Measurements from ENCODE around the gene EPHA4.
A peak's percentile ranks its signal among the peaks of the same experiment; 100 is the strongest.

Gene EPHA4

GRCh38 chr2:221486106-221486505 lies 86.0 kb downstream of the EPHA4 start:
- in situ Hi-C loops (cut with HindIII; ENCODE audit: low pct_unique_long_range_greater_than_20kb, low sequenced_read_pairs), result no loop called here
- DNase-seq (ENCODE audit: low read depth in 1 of 2, low spot score in 1 of 2), result no peak

GRCh38 chr2:221485503-221485870 lies 86.6 kb downstream of the EPHA4 start:
- no peak for TF ChIP-seq JUND (IDR thresholded peaks at IDR 0.05; ENCODE audit: low read depth)
- in situ Hi-C loops (cut with HindIII; ENCODE audit: low pct_unique_long_range_greater_than_20kb, low sequenced_read_pairs), result no loop called here
- DNase-seq (ENCODE audit: low read depth in 1 of 2, low spot score in 1 of 2), result no peak

More at GRCh38 chr2:221486106-221486505, 86.0 kb downstream of the EPHA4 start:
- TF ChIP-seq JUND (IDR thresholded peaks at IDR 0.05; ENCODE audit: low read depth), result no peak

GRCh38 chr2:221484761-221485502 lies 87.2 kb downstream of the EPHA4 start:
- in situ Hi-C loops (cut with HindIII; ENCODE audit: low pct_unique_long_range_greater_than_20kb, low sequenced_read_pairs), result no loop called here
- TF ChIP-seq JUND (IDR thresholded peaks at IDR 0.05; ENCODE audit: low read depth), result no peak
- no peak for DNase-seq (ENCODE audit: low read depth in 1 of 2, low spot score in 1 of 2)

- in situ Hi-C loops (cut with HindIII; ENCODE audit: low pct_unique_long_range_greater_than_20kb, low sequenced_read_pairs), result no loop called here
- no peak for DNase-seq (ENCODE audit: low read depth in 1 of 2, low spot score in 1 of 2)
- no peak for TF ChIP-seq JUND (IDR thresholded peaks at IDR 0.05; ENCODE audit: low read depth)
These were observed 89.2 kb downstream of the EPHA4 start for GRCh38 chr2:221482666-221483455.

- no peak for TF ChIP-seq JUND (IDR thresholded peaks at IDR 0.05; ENCODE audit: low read depth)
- in situ Hi-C loops (cut with HindIII; ENCODE audit: low pct_unique_long_range_greater_than_20kb, low sequenced_read_pairs), result no loop called here
- DNase-seq (ENCODE audit: low read depth in 1 of 2, low spot score in 1 of 2), result no peak
These were observed 91.3 kb downstream of the EPHA4 start for GRCh38 chr2:221480821-221481220.

GRCh38 chr2:221480163-221480562 lies 91.9 kb downstream of the EPHA4 start:
- no peak for TF ChIP-seq JUND (IDR thresholded peaks at IDR 0.05; ENCODE audit: low read depth)
- in situ Hi-C loops (cut with HindIII; ENCODE audit: low pct_unique_long_range_greater_than_20kb, low sequenced_read_pairs), result no loop called here
- DNase-seq (ENCODE audit: low read depth in 1 of 2, low spot score in 1 of 2), result no peak

- DNase-seq (ENCODE audit: low read depth in 1 of 2, low spot score in 1 of 2), result no peak
- no peak for TF ChIP-seq JUND (IDR thresholded peaks at IDR 0.05; ENCODE audit: low read depth)
- in situ Hi-C loops (cut with HindIII; ENCODE audit: low pct_unique_long_range_greater_than_20kb, low sequenced_read_pairs), result no loop called here
These were observed 93.6 kb downstream of the EPHA4 start for GRCh38 chr2:221478485-221478863.

- in situ Hi-C loops (cut with HindIII; ENCODE audit: low pct_unique_long_range_greater_than_20kb, low sequenced_read_pairs), result no loop called here
These were observed 94.2 kb downstream of the EPHA4 start for GRCh38 chr2:221477714-221478484.

GRCh38 chr2:221476195-221476594 lies 95.9 kb downstream of the EPHA4 start:
- in situ Hi-C loops (cut with HindIII; ENCODE audit: low pct_unique_long_range_greater_than_20kb, low sequenced_read_pairs), result no loop called here
- DNase-seq (ENCODE audit: low read depth in 1 of 2, low spot score in 1 of 2), result no peak
- no peak for TF ChIP-seq JUND (IDR thresholded peaks at IDR 0.05; ENCODE audit: low read depth)

More at GRCh38 chr2:221477714-221478484, 94.2 kb downstream of the EPHA4 start:
- TF ChIP-seq JUND (IDR thresholded peaks at IDR 0.05; ENCODE audit: low read depth), result no peak
- no peak for DNase-seq (ENCODE audit: low read depth in 1 of 2, low spot score in 1 of 2)

GRCh38 chr2:221473451-221473850 lies 98.7 kb downstream of the EPHA4 start:
- TF ChIP-seq JUND (IDR thresholded peaks at IDR 0.05; ENCODE audit: low read depth), result no peak
- DNase-seq (ENCODE audit: low read depth in 1 of 2, low spot score in 1 of 2), result no peak
- in situ Hi-C loops (cut with HindIII; ENCODE audit: low pct_unique_long_range_greater_than_20kb, low sequenced_read_pairs), result no loop called here

GRCh38 chr2:221468317-221468716 lies 103.8 kb downstream of the EPHA4 start:
- in situ Hi-C loops (cut with HindIII; ENCODE audit: low pct_unique_long_range_greater_than_20kb, low sequenced_read_pairs), result no loop called here
- no peak for DNase-seq (ENCODE audit: low read depth in 1 of 2, low spot score in 1 of 2)
- no peak for TF ChIP-seq JUND (IDR thresholded peaks at IDR 0.05; ENCODE audit: low read depth)

GRCh38 chr2:221467610-221468009 lies 104.5 kb downstream of the EPHA4 start:
- in situ Hi-C loops (cut with HindIII; ENCODE audit: low pct_unique_long_range_greater_than_20kb, low sequenced_read_pairs), result no loop called here
- TF ChIP-seq JUND (IDR thresholded peaks at IDR 0.05; ENCODE audit: low read depth), result no peak
- peak in 1 of 2 experiments; percentile 2 for DNase-seq (ENCODE audit: low read depth in 1 of 2, low spot score in 1 of 2)

GRCh38 chr2:221466744-221467143 lies 105.4 kb downstream of the EPHA4 start:
- no peak for TF ChIP-seq JUND (IDR thresholded peaks at IDR 0.05; ENCODE audit: low read depth)
- in situ Hi-C loops (cut with HindIII; ENCODE audit: low pct_unique_long_range_greater_than_20kb, low sequenced_read_pairs), result no loop called here
- no peak for DNase-seq (ENCODE audit: low read depth in 1 of 2, low spot score in 1 of 2)

Data from T47D (cell line).